Left ventricle myocardium inferior (tissue), 1 donor: Measurements from ENCODE around the gene AFDN. TPM values are rescaled to one million over a fixed set of nuclear protein-coding genes. Genes with fewer than 3 reads are reported as not detected.
"Not testable (repeated sequence)": the region's sequence is repeated elsewhere in the genome, so short reads cannot be mapped to it uniquely, and the experiment has no call there.

ENCODE experiments used
- DNase-seq: peaks from one replicate; pipeline ENCODE4 v3.0.0-alpha.2; 2020
- H3K27ac ChIP-seq: fragments of 200-600 bp; replicated peaks from 2 replicates; pipeline ENCODE4 v1.8.0; 2021
- H3K27me3 ChIP-seq: fragments of 200-600 bp; 2 replicates; pipeline ENCODE4 v1.8.0; 2021; ENCODE audit warnings: low read depth
- H3K36me3 ChIP-seq: fragments of 200-600 bp; 2 replicates; pipeline ENCODE4 v1.8.0; 2021
- H3K4me1 ChIP-seq: fragments of 200-600 bp; 2 replicates; pipeline ENCODE4 v1.8.0; 2021
- H3K4me3 ChIP-seq: fragments of 200-600 bp; 2 replicates; pipeline ENCODE4 v1.8.0; 2021; ENCODE audit warnings: mild to moderate bottlenecking, moderate library complexity
- H3K9me3 ChIP-seq: fragments of 200-600 bp; replicated peaks from 2 replicates; pipeline ENCODE4 v1.8.0; 2021
- intact Hi-C: fragments of 100-400 bp; cut with micrococcal nuclease; formaldehyde crosslinking; loops from one replicate; pipeline ENCODE4 v1.11.0; 2022
- total RNA-seq: library from RNA; stranded (reverse); fragmentation: NEBNext Ultra II Directional; extraction: Animal tissue kit (Norgen Biotek cat#: 25700); gene quantifications from one replicate; pipeline ENCODE4 v1.2.1, GENCODE V29; 2021
- TF ChIP-seq, protein P1 (sequence below): fragments of 200-600 bp; IDR thresholded peaks from 2 replicates; pipeline ENCODE4 v1.8.0; 2021; ENCODE audit warnings: antibody characterized with exemption, mild to moderate bottlenecking, borderline replicate concordance
- donor health status: DM: no; HTN: yes; CAD: no; lungs with severe emphysema.

The AFDN gene
- total RNA-seq, 1 donor from 2014 or later: 54.9 TPM

DNA sequence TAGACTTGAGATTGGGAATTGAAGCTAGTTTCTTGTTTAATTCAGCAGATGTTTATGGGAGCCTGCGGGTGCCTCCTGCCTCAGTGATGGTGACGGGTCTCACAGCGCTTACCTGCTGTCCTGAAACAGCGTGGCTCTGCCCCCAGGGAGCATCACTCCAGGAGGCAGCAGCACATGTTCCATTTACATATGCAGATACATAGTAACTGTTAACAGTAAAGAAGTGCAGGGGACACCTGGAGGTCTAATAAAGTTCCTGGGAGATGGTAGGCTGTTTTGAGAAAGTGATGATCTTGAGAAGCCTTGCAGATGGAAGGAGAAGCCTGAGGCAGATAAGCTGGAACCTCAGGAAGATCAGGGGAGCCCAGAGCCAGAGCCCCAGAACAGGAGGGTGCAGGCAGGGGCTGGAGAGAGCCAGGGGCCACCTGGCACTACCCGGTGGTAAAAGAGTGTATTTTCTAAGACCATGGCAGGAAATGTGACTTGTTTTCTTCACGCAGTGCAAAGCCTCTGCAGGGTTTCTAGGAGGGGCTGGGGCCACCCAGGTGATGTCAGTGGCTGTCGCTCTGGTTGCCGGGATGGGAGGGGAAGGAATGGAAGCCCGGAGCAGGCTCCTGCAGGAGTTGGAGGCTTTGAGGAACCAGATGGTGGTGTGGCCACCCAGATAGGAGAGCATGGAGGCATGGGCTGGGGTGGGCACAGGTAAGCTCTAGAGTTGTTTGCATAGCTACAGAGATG lies 146.6 kb downstream of the AFDN start:
- Histone ChIP-seq H3K4me3 (no peak overlapping the region), H3K4me1 (peaks cover 32% of the 10 kb centered on the region), H3K27me3 (no peaks in the 10 kb centered on the region), H3K9me3 (no peaks in the 10 kb centered on the region), H3K36me3 (peaks cover 35% of the 10 kb centered on the region), H3K27ac (peak overlapping the region; percentile 39)
- DNase-seq: no peak
- TF ChIP-seq, protein P1, sequence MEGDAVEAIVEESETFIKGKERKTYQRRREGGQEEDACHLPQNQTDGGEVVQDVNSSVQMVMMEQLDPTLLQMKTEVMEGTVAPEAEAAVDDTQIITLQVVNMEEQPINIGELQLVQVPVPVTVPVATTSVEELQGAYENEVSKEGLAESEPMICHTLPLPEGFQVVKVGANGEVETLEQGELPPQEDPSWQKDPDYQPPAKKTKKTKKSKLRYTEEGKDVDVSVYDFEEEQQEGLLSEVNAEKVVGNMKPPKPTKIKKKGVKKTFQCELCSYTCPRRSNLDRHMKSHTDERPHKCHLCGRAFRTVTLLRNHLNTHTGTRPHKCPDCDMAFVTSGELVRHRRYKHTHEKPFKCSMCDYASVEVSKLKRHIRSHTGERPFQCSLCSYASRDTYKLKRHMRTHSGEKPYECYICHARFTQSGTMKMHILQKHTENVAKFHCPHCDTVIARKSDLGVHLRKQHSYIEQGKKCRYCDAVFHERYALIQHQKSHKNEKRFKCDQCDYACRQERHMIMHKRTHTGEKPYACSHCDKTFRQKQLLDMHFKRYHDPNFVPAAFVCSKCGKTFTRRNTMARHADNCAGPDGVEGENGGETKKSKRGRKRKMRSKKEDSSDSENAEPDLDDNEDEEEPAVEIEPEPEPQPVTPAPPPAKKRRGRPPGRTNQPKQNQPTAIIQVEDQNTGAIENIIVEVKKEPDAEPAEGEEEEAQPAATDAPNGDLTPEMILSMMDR: no peak
- intact Hi-C loops: no loop called here

DNA sequence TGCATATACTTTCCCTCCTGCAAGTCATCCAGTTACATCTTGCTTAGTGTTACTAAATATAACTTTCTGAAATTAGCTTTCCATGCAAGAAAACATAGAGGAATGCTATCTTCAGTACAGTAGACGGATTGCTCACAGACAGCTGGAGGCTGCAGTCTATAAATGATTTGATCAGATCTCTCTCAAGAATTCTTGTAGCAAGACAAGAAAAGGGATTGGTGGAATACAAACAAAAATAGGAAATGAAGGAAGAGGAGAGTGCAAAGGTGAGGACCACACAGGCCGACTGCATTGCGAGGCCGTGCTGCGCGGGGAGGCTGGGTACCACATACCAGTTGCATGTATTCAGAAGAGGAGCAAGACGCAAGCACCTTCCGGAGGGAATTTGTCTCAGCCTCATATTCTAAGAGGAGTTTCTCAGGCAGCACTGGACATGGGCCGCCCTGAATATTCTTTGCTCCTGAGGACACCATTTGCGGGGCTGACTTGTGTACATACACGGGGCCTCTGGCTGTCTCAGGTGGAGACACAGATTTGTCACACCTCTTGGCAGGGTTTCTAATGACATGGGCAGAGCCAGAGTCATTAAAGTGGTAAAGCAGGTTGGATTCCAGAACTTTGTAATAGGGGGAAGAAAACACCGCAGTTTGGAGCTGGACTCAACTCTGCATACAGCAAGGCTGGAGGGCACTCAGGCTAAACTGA lies 148.1 kb downstream of the AFDN start:
- peaks cover 20% of the 10 kb centered on the region for H3K36me3 ChIP-seq
- intact Hi-C loops: no loop called here
- no peaks in the 10 kb centered on the region for H3K27me3 ChIP-seq
- no peak overlapping the region for H3K4me3 ChIP-seq
- peaks cover 22% of the 10 kb centered on the region for H3K4me1 ChIP-seq
- DNase-seq: no peak
- H3K9me3 ChIP-seq: no peaks in the 10 kb centered on the region
- no peak overlapping the region for H3K27ac ChIP-seq
- TF ChIP-seq, protein P1: no peak

DNA sequence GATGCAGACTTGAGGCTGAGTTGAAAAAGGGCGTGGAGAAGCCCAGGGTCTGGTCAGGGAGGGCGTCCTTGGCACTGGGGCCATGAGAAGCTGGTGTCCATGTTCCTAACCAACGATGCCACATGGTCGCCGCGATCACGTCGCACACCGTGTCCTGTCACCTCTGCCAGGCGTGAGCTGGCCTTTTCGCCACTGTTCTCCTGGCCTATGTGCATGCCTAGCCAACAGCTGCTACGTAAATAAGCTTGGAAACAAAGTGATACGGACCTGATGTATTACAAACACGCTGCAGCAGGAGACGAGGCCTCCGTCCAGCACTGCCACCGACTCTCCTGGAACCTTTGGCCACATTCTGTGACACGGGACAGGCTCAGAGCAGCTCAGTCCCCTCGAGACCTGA lies 148.7 kb downstream of the AFDN start:
- TF ChIP-seq, protein P1: no peak
- Histone ChIP-seq H3K36me3 (peaks cover 14% of the 10 kb centered on the region), H3K27ac (no peak overlapping the region), H3K4me3 (no peak overlapping the region), H3K4me1 (peaks cover 20% of the 10 kb centered on the region), H3K27me3 (no peaks in the 10 kb centered on the region), H3K9me3 (no peaks in the 10 kb centered on the region)
- intact Hi-C loops: no loop called here
- DNase-seq: no peak

DNA sequence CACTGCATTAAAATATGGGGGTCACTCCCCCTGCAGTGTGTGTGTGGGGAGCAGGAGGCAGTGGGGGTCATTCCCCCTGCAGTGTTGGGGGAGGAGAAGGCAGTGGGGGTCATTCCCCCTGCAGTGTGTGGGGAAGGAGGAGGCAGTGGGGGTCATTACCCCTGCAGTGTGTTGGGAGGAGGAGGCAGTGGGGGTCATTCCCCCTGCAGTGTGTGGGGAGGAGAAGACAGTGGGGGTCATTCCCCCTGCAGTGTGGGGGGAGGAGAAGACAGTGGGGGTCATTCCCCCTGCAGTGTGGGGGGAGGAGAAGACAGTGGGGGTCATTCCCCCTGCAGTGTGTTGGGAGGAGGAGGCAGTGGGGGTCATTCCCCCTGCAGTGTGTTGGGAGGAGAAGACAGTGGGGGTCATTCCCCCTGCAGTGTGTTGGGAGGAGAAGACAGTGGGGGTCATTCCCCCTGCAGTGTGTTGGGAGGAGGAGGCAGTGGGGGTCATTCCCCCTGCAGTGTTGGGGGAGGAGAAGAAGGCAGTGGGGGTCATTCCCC lies 149.5 kb downstream of the AFDN start:
- H3K4me3 ChIP-seq, H3K9me3 ChIP-seq, H3K27ac ChIP-seq, DNase-seq, intact Hi-C loops, H3K27me3 ChIP-seq: not testable (repeated sequence)
- Histone ChIP-seq H3K36me3 (peaks cover 10% of the 10 kb centered on the region), H3K4me1 (peaks cover 23% of the 10 kb centered on the region)

DNA sequence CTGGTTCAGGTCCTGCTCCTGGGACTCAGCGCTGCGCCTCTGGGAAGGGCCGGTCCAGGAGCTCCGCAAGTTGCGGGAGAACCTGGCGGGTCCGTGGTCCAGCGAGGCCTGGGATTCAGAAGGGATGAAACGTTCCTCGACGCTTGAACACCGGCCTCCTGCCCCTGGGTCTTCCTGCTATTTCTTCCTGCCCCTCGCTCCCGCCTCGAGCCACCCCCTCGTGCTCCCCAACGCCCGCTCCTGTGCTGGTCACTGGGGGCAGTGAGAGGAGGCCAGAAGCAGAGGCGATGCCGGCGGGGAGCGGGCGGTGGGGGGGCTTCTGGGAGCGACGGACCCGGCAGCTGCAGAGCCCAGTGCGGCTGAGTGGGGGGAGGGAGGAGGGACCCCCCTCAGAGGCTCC lies 150.0 kb downstream of the AFDN start:
- H3K4me3 ChIP-seq: no peak overlapping the region
- no peak for DNase-seq
- TF ChIP-seq, protein P1: no peak
- H3K27me3 ChIP-seq: no peaks in the 10 kb centered on the region
- peaks cover 23% of the 10 kb centered on the region for H3K4me1 ChIP-seq
- H3K9me3 ChIP-seq: no peaks in the 10 kb centered on the region
- peaks cover 5% of the 10 kb centered on the region for H3K36me3 ChIP-seq
- intact Hi-C loops: no loop called here
- H3K27ac ChIP-seq: no peak overlapping the region
